ENCODE results near the gene USF2.

DNA sequence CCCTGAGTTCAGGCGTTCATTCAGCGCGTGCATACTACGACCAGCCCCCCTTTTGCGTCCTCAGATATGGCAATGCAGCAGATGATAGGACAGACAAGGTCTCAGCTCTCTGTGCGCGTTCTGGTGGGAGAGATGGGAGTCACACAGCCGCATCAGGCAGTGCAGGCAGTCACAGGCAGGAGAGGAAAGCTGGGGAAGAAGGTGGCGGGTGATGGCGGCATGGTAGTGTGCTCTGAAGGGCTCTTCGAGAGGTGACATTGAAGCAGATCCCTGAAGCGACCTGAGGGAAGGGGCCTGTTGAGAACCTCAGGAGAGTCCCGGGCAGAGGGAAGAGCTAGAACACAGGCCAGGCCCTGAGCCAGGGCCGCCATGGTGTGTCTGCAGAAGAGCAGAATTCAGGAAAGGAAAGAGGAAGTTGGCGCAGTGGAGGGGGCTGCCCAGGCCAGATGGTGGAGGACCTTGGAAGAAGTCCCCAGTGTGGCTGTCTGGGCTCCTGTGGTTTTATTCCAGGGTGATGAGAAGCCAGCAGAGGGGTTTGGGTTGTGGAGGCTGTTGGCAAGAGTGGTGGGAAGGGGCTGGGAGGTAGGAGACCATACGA lies 3.5 kb downstream of the USF2 start:
- TF ChIP-seq EZH2 (IDR thresholded peaks at IDR 0.05; ENCODE audit: borderline replicate concordance, insufficient read depth, low read length, poor library complexity, severe bottlenecking): no peak
- TF ChIP-seq, protein P1, sequence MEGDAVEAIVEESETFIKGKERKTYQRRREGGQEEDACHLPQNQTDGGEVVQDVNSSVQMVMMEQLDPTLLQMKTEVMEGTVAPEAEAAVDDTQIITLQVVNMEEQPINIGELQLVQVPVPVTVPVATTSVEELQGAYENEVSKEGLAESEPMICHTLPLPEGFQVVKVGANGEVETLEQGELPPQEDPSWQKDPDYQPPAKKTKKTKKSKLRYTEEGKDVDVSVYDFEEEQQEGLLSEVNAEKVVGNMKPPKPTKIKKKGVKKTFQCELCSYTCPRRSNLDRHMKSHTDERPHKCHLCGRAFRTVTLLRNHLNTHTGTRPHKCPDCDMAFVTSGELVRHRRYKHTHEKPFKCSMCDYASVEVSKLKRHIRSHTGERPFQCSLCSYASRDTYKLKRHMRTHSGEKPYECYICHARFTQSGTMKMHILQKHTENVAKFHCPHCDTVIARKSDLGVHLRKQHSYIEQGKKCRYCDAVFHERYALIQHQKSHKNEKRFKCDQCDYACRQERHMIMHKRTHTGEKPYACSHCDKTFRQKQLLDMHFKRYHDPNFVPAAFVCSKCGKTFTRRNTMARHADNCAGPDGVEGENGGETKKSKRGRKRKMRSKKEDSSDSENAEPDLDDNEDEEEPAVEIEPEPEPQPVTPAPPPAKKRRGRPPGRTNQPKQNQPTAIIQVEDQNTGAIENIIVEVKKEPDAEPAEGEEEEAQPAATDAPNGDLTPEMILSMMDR (IDR thresholded peaks at IDR 0.05; ENCODE audit: poor library complexity, severe bottlenecking): no peak
- TF ChIP-seq, protein P2, sequence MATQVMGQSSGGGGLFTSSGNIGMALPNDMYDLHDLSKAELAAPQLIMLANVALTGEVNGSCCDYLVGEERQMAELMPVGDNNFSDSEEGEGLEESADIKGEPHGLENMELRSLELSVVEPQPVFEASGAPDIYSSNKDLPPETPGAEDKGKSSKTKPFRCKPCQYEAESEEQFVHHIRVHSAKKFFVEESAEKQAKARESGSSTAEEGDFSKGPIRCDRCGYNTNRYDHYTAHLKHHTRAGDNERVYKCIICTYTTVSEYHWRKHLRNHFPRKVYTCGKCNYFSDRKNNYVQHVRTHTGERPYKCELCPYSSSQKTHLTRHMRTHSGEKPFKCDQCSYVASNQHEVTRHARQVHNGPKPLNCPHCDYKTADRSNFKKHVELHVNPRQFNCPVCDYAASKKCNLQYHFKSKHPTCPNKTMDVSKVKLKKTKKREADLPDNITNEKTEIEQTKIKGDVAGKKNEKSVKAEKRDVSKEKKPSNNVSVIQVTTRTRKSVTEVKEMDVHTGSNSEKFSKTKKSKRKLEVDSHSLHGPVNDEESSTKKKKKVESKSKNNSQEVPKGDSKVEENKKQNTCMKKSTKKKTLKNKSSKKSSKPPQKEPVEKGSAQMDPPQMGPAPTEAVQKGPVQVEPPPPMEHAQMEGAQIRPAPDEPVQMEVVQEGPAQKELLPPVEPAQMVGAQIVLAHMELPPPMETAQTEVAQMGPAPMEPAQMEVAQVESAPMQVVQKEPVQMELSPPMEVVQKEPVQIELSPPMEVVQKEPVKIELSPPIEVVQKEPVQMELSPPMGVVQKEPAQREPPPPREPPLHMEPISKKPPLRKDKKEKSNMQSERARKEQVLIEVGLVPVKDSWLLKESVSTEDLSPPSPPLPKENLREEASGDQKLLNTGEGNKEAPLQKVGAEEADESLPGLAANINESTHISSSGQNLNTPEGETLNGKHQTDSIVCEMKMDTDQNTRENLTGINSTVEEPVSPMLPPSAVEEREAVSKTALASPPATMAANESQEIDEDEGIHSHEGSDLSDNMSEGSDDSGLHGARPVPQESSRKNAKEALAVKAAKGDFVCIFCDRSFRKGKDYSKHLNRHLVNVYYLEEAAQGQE (IDR thresholded peaks at IDR 0.05; ENCODE audit: borderline replicate concordance): no peak
- no peak for TF ChIP-seq SMC3 (conservative IDR thresholded peaks at IDR 0.05; ENCODE audit: poor library complexity)
- no peak for TF ChIP-seq TAF1 (IDR thresholded peaks at IDR 0.05; ENCODE audit: low read depth)
- TF ChIP-seq EP300 (conservative IDR thresholded peaks at IDR 0.05; ENCODE audit: poor library complexity, severe bottlenecking): no peak
- no peak for TF ChIP-seq POLR2AphosphoS5 (IDR thresholded peaks at IDR 0.05)
- TF ChIP-seq RAD21 (conservative IDR thresholded peaks at IDR 0.05): no peak
- TF ChIP-seq MXI1 (conservative IDR thresholded peaks at IDR 0.05; ENCODE audit: poor library complexity, severe bottlenecking): no peak

Measured in neural cell (in vitro differentiated cells).